Kidney glomerular epithelial cell (primary cell): ENCODE results near the gene ZNF682.
"Not testable (repeated sequence)": the region's sequence is repeated elsewhere in the genome, so short reads cannot be mapped to it uniquely, and the experiment has no call there.

ENCODE experiments used
- DNase-seq: peaks from one replicate; lab custom pipeline; 2025; lab: John Stamatoyannopoulos, UW

Gene ZNF682

DNA sequence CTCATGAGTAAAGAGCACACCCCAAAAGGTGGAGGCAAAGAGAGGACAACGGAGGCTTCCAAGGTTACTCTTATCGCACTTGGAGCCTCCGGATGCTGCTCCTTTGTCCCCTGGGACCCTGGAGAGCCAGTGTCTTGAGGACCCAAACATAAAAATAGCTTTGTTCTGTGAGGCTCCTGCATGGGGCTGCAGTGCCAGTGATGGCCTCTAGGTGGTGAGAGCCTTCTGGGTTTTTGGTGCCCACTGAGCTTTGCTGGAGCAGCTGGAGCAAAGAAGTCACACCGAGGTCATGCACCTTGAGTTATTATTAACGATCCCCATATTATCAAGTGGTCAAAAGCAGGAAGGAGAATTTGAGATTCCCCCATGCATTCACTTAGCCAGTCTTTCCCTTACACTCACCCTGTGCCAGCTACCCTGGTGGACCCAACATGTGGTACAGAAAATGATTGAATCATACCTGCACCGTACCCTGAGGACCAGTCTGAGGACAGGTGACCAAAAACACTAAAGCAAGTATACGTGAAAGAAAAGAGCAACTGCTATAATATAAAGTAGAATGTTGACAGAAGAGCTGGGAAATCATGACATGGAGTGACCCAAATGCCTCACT lies 41.5 kb downstream of the ZNF682 start:
- no peak for DNase-seq

DNA sequence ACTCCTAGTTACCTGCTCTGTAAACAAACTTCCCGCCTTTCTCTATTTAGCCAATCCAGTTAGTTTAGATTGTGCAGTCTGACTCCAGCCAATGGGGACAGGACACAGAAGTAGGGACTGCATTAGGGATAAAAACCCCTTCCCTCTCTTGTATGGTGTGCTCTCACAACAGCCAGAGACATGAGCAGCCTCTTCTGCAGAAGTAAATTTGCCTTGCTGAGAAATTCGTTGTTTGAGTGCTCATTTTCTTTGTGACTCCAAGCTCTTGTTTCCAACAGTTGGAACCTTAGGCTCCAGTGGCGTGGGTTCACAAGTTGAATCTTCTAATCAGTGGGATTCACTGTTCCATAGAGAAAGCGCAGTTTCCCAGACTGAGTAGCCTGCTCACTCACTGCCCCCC lies 72.4 kb downstream of the ZNF682 start:
- DNase-seq, result no peak

DNA sequence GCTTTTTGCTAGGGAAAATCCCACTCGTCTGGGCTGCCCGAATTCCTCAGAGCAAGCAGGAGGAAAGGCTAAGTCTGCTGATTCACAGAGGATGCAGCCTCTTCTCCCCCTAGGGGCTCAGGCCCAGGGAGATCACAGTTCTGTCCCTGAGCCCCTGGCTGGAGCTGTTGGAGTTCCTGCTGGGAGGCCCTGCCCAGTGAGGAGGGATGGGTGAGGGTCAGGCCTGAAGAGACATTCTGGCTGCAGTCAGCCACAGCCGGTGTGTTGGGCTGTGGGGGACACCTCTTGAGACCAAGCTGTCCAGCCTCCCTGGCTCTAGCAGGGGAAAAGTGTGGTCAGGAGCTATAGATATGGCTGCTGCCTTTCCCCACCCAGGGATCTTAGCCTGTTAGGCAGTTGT lies 73.2 kb downstream of the ZNF682 start:
- DNase-seq, result not testable (repeated sequence)

DNA sequence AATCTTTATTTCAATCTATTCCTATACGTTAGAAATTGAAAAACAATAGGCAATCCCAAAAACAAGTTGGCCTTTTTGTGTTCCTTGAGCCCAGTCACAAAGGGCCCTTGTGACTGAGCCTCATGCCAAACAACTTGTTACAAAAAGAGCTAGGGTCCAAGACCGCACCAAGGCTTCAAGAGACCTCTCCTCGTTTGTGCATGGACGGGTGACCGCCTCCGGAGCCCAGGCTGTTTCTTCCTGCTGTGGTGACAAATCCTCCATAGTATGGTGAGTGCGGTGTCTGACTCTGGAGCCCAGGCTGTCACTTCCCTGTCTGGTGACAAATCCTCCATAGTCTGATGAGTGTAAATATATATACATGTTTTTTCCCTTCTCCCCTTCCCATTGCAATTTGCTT lies 74.9 kb downstream of the ZNF682 start:
- no peak for DNase-seq

DNA sequence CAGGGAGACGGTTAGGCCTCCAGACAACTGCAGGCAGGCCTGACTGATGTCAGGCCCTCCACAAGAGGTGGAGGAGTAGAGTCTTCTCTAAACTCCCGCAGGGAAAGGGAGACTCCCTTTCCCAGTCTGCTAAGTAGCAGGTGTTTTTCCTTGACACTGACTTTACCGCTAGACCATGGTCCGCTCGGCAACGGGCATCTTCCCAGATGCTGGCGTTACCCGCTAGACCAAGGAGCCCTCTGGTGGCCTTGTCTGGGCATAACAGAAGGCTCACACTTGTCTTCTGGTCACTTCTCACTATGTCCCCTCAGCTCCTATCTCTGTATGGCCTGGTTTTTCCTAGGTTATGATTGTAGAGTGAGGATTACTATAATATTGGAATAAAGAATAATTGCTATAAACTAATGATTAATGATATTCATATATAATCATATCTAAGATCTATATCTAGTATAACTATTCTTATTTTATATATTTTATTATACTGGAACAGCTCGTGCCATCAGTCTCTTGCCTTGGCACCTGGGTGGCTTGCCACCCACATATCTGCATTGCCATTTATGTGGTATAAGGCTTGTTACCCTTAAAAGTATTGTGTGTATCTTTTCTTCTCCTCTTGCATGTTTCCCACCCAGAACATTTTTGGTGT lies 80.0 kb downstream of the ZNF682 start:
- DNase-seq, result not testable (repeated sequence)

DNA sequence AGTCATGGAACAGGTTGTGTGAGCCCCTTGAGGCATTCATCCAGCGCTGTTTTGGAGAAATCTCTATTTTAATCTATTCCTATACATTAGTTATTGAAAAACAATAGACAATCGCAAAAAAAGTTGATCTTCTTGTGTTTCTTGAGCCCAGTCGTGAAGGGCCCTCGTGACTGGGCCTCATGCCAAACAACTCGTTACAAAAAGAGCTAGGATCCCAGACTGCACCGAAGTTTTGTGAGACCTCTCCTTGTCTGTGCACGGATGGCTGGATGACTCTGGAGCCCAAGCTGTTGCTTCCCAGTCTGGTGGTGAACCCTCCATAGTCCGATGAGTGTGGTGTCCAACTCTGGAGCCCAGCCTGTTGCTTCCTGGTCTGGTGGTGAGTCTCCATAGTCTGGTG lies 81.5 kb downstream of the ZNF682 start:
- DNase-seq, result not testable (repeated sequence)

DNA sequence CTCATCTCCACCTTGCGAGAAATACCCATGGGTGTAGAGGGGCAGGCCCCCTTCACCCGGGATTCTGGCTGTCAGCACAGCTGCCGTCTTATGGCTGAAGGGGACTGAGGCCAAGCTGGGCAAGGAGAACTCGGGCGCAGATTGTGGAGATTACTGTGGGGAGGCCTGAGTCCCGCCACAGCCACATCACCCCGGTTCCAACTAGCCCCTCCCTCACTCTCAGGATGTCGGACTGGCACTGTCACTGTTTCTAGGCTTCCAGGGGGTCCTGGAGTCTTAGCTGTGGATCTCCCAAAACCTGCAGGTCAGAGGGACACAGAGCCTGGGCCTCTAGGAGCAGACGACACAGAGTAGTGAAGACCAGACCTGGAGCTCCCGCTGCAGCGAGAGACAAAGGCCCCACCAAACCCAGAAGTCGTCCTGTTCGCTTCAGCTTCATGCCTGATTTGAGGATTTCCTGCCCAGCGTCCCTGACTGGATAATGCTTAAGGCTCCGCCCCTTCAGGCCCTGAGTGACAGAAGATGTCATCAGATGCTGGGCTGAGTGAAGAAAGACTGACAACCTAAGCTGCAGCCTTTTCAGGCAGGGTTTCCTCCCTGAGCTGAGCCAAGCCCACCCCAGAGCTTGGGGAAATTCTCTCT lies 82.8 kb downstream of the ZNF682 start:
- no peak for DNase-seq

DNA sequence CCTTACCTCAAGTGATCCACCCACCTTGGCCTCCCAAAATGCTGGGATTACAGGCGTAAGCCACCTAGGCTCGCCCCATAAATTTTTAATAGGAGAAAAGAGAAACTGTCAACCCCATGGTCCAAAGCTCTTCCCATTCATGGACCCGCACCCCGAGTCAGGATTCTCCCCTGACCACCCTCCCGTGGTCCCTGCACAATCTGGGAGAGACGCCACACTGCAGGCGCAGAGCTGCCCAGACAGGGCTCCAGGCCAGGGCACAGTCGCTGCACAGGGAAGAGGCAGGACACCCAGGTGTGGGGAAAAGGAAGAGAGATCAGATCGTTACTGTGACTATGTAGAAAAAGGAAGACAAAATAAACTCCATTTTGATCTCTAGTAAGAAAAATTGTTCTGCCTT lies 84.1 kb downstream of the ZNF682 start:
- DNase-seq, result no peak
